NB4 (cell line): ENCODE data around the gene PTGIS.

Experiments
- MYC ChIP-seq: IDR thresholded peaks from 2 replicates; pipeline ENCODE4 v1.6.1; 2011; ENCODE audit warnings: low read depth, low read length
- POLR2A ChIP-seq: IDR thresholded peaks from 2 replicates; pipeline ENCODE4 v1.6.1; 2011; ENCODE audit warnings: mild to moderate bottlenecking; ENCODE audit not compliant: insufficient read length; ENCODE audit errors: extremely low read depth
- TF ChIP-seq, protein P1 (sequence below): IDR thresholded peaks from one replicate; pipeline ENCODE4 v1.5.1; 2012; ENCODE audit warnings: low read depth, low read length
- TF ChIP-seq, protein P2 (sequence below): IDR thresholded peaks from 2 replicates; pipeline ENCODE4 v1.6.1; 2011; ENCODE audit warnings: low read depth, low read length

DNA sequence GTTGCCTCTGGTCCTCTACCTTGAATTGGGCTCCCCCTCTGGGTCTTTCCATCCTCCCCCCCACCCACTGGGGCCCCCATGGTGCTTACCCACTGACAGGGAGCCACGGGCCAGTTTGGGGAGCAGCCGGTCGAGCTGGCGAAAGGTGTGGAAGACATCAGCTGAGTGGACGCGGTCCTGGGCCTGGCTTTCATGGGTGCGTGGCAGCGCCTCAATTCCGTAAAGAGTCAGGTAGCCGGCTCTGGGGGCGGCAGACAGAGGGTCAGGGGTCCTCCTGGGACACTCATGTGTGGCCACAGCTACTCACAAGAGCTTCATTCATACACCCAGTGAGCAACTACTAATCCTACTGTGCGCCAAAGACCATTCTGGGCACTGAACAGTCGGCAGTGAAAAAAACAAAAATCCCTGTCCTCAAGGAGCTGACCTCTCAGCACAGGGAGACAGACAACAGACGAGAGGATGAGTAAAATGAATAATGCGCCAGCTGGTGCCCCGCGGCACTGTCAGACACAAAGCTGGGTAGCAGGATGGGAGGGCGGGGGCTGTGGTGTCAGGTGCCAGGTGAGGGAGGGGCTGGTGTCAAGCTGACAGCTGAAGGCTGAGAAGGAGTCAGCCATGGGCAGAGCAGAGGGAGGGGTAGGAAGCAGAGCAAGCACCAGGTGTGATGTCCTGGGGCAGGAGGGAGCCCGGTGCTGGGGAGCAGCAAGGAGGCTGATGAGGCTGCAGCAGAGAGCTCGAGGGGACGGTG is 28.3 kb downstream of the PTGIS start:
- TF ChIP-seq, protein P1, sequence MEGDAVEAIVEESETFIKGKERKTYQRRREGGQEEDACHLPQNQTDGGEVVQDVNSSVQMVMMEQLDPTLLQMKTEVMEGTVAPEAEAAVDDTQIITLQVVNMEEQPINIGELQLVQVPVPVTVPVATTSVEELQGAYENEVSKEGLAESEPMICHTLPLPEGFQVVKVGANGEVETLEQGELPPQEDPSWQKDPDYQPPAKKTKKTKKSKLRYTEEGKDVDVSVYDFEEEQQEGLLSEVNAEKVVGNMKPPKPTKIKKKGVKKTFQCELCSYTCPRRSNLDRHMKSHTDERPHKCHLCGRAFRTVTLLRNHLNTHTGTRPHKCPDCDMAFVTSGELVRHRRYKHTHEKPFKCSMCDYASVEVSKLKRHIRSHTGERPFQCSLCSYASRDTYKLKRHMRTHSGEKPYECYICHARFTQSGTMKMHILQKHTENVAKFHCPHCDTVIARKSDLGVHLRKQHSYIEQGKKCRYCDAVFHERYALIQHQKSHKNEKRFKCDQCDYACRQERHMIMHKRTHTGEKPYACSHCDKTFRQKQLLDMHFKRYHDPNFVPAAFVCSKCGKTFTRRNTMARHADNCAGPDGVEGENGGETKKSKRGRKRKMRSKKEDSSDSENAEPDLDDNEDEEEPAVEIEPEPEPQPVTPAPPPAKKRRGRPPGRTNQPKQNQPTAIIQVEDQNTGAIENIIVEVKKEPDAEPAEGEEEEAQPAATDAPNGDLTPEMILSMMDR, result no peak
- TF ChIP-seq POLR2A, result no peak
- TF ChIP-seq MYC, result no peak
- TF ChIP-seq, protein P2, sequence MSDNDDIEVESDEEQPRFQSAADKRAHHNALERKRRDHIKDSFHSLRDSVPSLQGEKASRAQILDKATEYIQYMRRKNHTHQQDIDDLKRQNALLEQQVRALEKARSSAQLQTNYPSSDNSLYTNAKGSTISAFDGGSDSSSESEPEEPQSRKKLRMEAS, result no peak
